Fibroblast of pulmonary artery (primary cell): ENCODE measurements around the gene CYP4F2.
"Not testable (repeated sequence)": the region's sequence is repeated elsewhere in the genome, so short reads cannot be mapped to it uniquely, and the experiment has no call there.

Experiments
- DNase-seq: peaks from one replicate; pipeline ENCODE4 v3.0.0-alpha.2; 2010; ENCODE audit warnings: low read depth
- H3K4me3 ChIP-seq: replicated peaks from 2 replicates; pipeline ENCODE4 v1.5.1; 2011; ENCODE audit warnings: low read depth, mild to moderate bottlenecking, control low read depth, low read length, moderate library complexity
- CTCF ChIP-seq: IDR thresholded peaks from 2 replicates; pipeline ENCODE4 v1.5.1; 2011; ENCODE audit warnings: mild to moderate bottlenecking, control low read depth, low read length, inconsistent platforms; ENCODE audit errors: missing control alignments

The CYP4F2 gene

GRCh38 chr19:15891434-15891833 lies 6.4 kb downstream of the CYP4F2 start:
- TF ChIP-seq CTCF = no peak
- H3K4me3 ChIP-seq = no peak overlapping the region
- DNase-seq = no peak

GRCh38 chr19:15889339-15889738 lies 8.5 kb downstream of the CYP4F2 start:
- not testable (repeated sequence) for DNase-seq

GRCh38 chr19:15885919-15886318 lies 12.0 kb downstream of the CYP4F2 start:
- no peak for DNase-seq
- no peak overlapping the region for H3K4me3 ChIP-seq
- TF ChIP-seq CTCF = no peak

More at GRCh38 chr19:15889339-15889738, 8.5 kb downstream of the CYP4F2 start:
- not testable (repeated sequence) for H3K4me3 ChIP-seq

- no peak for TF ChIP-seq CTCF
- no peak overlapping the region for H3K4me3 ChIP-seq
- DNase-seq = no peak
Observed at GRCh38 chr19:15885167-15885566, 12.7 kb downstream of the CYP4F2 start.

- H3K4me3 ChIP-seq, DNase-seq: not testable (repeated sequence)
Observed at GRCh38 chr19:15883329-15883728, 14.5 kb downstream of the CYP4F2 start.

GRCh38 chr19:15874821-15875474 lies 22.9 kb downstream of the CYP4F2 start:
- DNase-seq = no peak
- H3K4me3 ChIP-seq = no peak overlapping the region
- no peak for TF ChIP-seq CTCF

GRCh38 chr19:15873771-15874170 lies 24.1 kb downstream of the CYP4F2 start:
- DNase-seq, H3K4me3 ChIP-seq: not testable (repeated sequence)

GRCh38 chr19:15871570-15871969 lies 26.3 kb downstream of the CYP4F2 start:
- H3K4me3 ChIP-seq = no peak overlapping the region
- DNase-seq = no peak
- no peak for TF ChIP-seq CTCF
